HG02970 (cell line): ENCODE data around the gene CNOT10.
"Not testable (repeated sequence)": the region's sequence is repeated elsewhere in the genome, so short reads cannot be mapped to it uniquely, and the experiment has no call there.

Experiments
- ATAC-seq: cut with Tn5 transposase; IDR thresholded peaks from one replicate; pipeline ENCODE4 v1.9.1; 2021; ENCODE audit warnings: mild to moderate bottlenecking, moderate library complexity, moderate number of reproducible peaks; ENCODE audit not compliant: unreplicated experiment, low FRiP score

CNOT10 gene

GRCh38 chr3:32686713-32687112 is 1.7 kb downstream of the CNOT10 start:
- no peak for ATAC-seq

- ATAC-seq = no peak
Measured at GRCh38 chr3:32691847-32692246, 6.9 kb downstream of the CNOT10 start.

GRCh38 chr3:32696523-32696922 is 11.5 kb downstream of the CNOT10 start:
- no peak for ATAC-seq

GRCh38 chr3:32698506-32698905 is 13.5 kb downstream of the CNOT10 start:
- no peak for ATAC-seq

GRCh38 chr3:32699429-32699828 is 14.4 kb downstream of the CNOT10 start:
- no peak for ATAC-seq

GRCh38 chr3:32700244-32700643 is 15.3 kb downstream of the CNOT10 start:
- no peak for ATAC-seq

GRCh38 chr3:32703491-32703972 is 18.5 kb downstream of the CNOT10 start:
- ATAC-seq = no peak

- ATAC-seq = no peak
Measured at GRCh38 chr3:32705232-32705631, 20.2 kb downstream of the CNOT10 start.

GRCh38 chr3:32706348-32707025 is 21.5 kb downstream of the CNOT10 start:
- no peak for ATAC-seq

- ATAC-seq = no peak
Measured at GRCh38 chr3:32707026-32707370, 22.0 kb downstream of the CNOT10 start.

GRCh38 chr3:32708672-32709283 is 23.8 kb downstream of the CNOT10 start:
- no peak for ATAC-seq

- no peak for ATAC-seq
Measured at GRCh38 chr3:32709346-32709745, 24.4 kb downstream of the CNOT10 start.

GRCh38 chr3:32712506-32713055 is 27.6 kb downstream of the CNOT10 start:
- ATAC-seq = no peak

GRCh38 chr3:32713181-32713580 is 28.2 kb downstream of the CNOT10 start:
- ATAC-seq = no peak

GRCh38 chr3:32719335-32719734 is 34.3 kb downstream of the CNOT10 start:
- ATAC-seq = no peak

GRCh38 chr3:32719931-32720330 is 34.9 kb downstream of the CNOT10 start:
- ATAC-seq = no peak

GRCh38 chr3:32725721-32726120 is 40.7 kb downstream of the CNOT10 start:
- no peak for ATAC-seq

- ATAC-seq = no peak
Measured at GRCh38 chr3:32733631-32734229, 48.7 kb downstream of the CNOT10 start.

- ATAC-seq = no peak
Measured at GRCh38 chr3:32734756-32735155, 49.8 kb downstream of the CNOT10 start.

GRCh38 chr3:32743470-32743869 is 58.5 kb downstream of the CNOT10 start:
- not testable (repeated sequence) for ATAC-seq

- no peak for ATAC-seq
Measured at GRCh38 chr3:32743934-32744333, 58.9 kb downstream of the CNOT10 start.

GRCh38 chr3:32751377-32751776 is 66.4 kb downstream of the CNOT10 start:
- ATAC-seq = no peak
